ENCODE data around the gene LDLR.
"Not testable (repeated sequence)": the region's sequence is repeated elsewhere in the genome, so short reads cannot be mapped to it uniquely, and the experiment has no call there.

Gene LDLR

DNA sequence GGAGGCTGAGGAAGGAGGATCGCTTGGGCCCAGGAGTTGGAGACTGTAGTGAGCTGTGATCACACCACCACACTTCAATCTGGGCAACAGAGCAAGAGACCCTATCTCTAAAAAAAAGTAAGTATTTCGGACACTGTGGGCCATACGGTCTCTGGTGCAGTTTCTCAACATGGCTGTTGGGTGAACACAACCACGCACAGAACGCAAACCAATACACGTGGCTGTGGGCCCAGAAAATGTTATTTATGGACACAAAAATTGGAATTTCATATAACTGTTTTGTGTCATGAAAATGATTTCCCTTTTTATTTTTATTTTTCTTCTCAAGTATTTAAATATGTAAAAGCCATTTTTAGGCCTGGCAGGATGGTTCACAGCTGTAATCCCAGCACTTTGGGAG is 19.5 kb downstream of the LDLR start:
- no peaks in the 10 kb centered on the region for H3K9me3 Mint-ChIP-seq (ENCODE audit: low read depth)
- no peak overlapping the region for H3K4me3 Mint-ChIP-seq
- no peak overlapping the region for H3K27ac Mint-ChIP-seq
- H3K36me3 Mint-ChIP-seq, result peaks cover under 1% of the 10 kb centered on the region
- H3K4me1 Mint-ChIP-seq (ENCODE audit: low read depth), result no peaks in the 10 kb centered on the region
- H3K27me3 Mint-ChIP-seq, result no peaks in the 10 kb centered on the region

DNA sequence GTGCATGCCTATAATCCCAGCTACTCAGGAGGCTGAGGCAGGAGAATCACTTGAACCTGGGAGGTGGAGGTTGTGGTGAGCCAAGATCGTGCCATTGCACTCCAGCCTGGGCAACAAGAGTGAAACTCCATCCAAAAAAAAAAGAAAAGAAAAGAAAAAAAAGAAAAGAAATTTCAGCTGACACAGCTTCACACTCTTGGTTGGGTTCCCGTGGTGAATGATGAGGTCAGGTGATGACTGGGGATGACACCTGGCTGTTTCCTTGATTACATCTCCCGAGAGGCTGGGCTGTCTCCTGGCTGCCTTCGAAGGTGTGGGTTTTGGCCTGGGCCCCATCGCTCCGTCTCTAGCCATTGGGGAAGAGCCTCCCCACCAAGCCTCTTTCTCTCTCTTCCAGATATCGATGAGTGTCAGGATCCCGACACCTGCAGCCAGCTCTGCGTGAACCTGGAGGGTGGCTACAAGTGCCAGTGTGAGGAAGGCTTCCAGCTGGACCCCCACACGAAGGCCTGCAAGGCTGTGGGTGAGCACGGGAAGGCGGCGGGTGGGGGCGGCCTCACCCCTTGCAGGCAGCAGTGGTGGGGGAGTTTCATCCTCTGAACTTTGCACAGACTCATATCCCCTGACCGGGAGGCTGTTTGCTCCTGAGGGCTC is 22.0 kb downstream of the LDLR start:
- no peaks in the 10 kb centered on the region for H3K9me3 Mint-ChIP-seq (ENCODE audit: low read depth)
- H3K4me3 Mint-ChIP-seq, result no peak overlapping the region
- H3K27me3 Mint-ChIP-seq, result no peaks in the 10 kb centered on the region
- no peaks in the 10 kb centered on the region for H3K36me3 Mint-ChIP-seq
- no peak overlapping the region for H3K27ac Mint-ChIP-seq
- H3K4me1 Mint-ChIP-seq (ENCODE audit: low read depth), result no peaks in the 10 kb centered on the region

DNA sequence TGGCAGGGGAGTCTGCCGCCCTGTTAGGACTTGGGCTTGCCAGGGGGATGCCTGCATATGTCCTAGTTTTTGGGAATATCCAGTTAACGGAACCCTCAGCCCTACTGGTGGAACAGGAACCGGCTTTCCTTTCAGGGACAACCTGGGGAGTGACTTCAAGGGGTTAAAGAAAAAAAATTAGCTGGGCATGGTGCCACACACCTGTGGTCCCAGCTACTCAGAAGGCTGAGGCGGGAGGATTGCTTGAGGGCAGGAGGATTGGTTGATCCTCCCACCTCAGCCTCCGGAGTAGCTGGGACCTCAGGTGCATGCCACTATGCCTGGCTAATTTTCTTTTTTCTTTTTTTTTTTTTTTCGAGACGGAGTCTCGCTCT is 22.5 kb downstream of the LDLR start:
- no peak overlapping the region for H3K27ac Mint-ChIP-seq
- no peak overlapping the region for H3K4me3 Mint-ChIP-seq
- no peaks in the 10 kb centered on the region for H3K4me1 Mint-ChIP-seq (ENCODE audit: low read depth)
- H3K27me3 Mint-ChIP-seq, result no peaks in the 10 kb centered on the region
- H3K36me3 Mint-ChIP-seq, result no peaks in the 10 kb centered on the region
- no peaks in the 10 kb centered on the region for H3K9me3 Mint-ChIP-seq (ENCODE audit: low read depth)

DNA sequence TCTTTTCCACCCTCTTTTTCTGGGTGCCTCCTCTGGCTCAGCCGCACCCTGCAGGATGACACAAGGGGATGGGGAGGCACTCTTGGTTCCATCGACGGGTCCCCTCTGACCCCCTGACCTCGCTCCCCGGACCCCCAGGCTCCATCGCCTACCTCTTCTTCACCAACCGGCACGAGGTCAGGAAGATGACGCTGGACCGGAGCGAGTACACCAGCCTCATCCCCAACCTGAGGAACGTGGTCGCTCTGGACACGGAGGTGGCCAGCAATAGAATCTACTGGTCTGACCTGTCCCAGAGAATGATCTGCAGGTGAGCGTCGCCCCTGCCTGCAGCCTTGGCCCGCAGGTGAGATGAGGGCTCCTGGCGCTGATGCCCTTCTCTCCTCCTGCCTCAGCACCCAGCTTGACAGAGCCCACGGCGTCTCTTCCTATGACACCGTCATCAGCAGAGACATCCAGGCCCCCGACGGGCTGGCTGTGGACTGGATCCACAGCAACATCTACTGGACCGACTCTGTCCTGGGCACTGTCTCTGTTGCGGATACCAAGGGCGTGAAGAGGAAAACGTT is 24.0 kb downstream of the LDLR start:
- Mint-ChIP-seq H3K4me3 (no peak overlapping the region), H3K36me3 (no peaks in the 10 kb centered on the region), H3K27ac (no peak overlapping the region), H3K9me3 (ENCODE audit: low read depth) (no peaks in the 10 kb centered on the region), H3K27me3 (no peaks in the 10 kb centered on the region), H3K4me1 (ENCODE audit: low read depth) (no peaks in the 10 kb centered on the region)

DNA sequence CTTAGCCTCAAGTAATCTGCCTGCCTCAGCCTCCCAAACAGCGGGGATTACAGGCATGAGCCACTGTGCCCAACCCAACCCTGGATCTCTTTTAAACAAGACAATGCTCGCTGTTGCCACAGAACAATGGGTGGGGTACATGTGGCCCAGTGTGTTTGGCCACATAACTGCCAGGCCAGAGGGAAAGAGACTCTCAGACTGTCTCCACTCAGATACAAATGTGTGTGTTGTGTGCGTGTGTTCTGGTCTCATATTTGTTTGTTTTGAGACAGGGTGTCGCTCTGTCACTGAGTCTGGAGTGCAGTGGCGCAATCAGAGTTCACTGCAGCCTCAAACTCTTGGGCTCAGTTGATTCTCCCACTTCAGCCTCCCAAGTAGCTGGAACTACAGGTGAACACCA is 25.8 kb downstream of the LDLR start:
- Mint-ChIP-seq H3K4me3 (no peak overlapping the region), H3K27me3 (no peaks in the 10 kb centered on the region), H3K9me3 (ENCODE audit: low read depth) (no peaks in the 10 kb centered on the region), H3K36me3 (no peaks in the 10 kb centered on the region), H3K4me1 (ENCODE audit: low read depth) (no peaks in the 10 kb centered on the region), H3K27ac (no peak overlapping the region)

DNA sequence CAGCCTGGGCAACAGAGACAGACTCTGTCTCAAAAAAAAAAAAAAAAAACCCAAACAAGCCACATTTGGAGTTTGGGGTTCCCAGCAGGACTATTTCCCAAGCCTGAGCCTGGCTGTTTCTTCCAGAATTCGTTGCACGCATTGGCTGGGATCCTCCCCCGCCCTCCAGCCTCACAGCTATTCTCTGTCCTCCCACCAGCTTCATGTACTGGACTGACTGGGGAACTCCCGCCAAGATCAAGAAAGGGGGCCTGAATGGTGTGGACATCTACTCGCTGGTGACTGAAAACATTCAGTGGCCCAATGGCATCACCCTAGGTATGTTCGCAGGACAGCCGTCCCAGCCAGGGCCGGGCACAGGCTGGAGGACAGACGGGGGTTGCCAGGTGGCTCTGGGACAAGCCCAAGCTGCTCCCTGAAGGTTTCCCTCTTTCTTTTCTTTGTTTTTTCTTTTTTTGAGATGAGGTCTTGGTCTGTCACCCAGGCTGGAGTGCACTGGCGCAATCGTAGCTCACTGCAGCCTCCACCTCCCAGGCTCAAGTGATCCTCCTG is 26.7 kb downstream of the LDLR start:
- Mint-ChIP-seq H3K27ac (no peak overlapping the region), H3K36me3 (peaks cover under 1% of the 10 kb centered on the region), H3K4me1 (ENCODE audit: low read depth) (no peaks in the 10 kb centered on the region), H3K9me3 (ENCODE audit: low read depth) (no peaks in the 10 kb centered on the region), H3K4me3 (no peak overlapping the region), H3K27me3 (no peaks in the 10 kb centered on the region)

DNA sequence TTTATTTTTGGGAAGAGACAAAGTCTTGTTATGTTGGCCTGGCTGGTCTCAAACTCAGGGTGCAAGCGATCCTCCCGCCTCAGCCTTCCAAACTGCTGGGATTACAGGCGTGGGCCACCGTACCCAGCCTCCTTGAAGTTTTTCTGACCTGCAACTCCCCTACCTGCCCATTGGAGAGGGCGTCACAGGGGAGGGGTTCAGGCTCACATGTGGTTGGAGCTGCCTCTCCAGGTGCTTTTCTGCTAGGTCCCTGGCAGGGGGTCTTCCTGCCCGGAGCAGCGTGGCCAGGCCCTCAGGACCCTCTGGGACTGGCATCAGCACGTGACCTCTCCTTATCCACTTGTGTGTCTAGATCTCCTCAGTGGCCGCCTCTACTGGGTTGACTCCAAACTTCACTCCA is 27.2 kb downstream of the LDLR start:
- Mint-ChIP-seq H3K27ac (peak overlapping the region; percentile 16), H3K4me1 (ENCODE audit: low read depth) (no peaks in the 10 kb centered on the region), H3K36me3 (peaks cover 2% of the 10 kb centered on the region), H3K4me3 (no peak overlapping the region), H3K27me3 (no peaks in the 10 kb centered on the region), H3K9me3 (ENCODE audit: low read depth) (no peaks in the 10 kb centered on the region)

DNA sequence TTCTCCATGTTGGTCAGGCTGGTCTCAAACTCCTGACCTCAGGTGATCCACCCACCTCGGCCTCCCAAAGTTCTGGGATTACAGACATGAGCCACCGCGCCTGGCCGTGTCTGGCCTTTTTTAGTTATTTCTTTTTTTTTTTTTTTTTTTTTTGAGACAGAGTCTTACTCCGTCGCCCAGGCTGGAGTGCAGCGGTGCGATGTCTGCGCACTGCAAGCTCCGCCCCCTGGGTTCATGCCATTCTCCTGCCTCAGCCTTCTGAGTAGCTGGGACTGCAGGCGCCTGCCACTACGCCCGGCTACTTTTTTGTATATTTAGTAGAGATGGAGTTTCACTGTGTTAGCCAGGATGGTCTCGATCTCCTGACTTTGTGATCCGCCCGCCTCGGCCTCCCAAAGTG is 32.7 kb downstream of the LDLR start:
- not testable (repeated sequence) for H3K27ac Mint-ChIP-seq; H3K4me1 Mint-ChIP-seq (ENCODE audit: low read depth); H3K36me3 Mint-ChIP-seq; H3K27me3 Mint-ChIP-seq; H3K9me3 Mint-ChIP-seq (ENCODE audit: low read depth); H3K4me3 Mint-ChIP-seq

DNA sequence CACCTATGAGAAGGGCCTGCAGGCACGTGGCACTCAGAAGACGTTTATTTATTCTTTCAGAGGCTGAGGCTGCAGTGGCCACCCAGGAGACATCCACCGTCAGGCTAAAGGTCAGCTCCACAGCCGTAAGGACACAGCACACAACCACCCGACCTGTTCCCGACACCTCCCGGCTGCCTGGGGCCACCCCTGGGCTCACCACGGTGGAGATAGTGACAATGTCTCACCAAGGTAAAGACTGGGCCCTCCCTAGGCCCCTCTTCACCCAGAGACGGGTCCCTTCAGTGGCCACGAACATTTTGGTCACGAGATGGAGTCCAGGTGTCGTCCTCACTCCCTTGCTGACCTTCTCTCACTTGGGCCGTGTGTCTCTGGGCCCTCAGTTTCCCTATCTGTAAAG is 33.9 kb downstream of the LDLR start:
- no peak overlapping the region for H3K4me3 Mint-ChIP-seq
- no peaks in the 10 kb centered on the region for H3K27me3 Mint-ChIP-seq
- no peaks in the 10 kb centered on the region for H3K4me1 Mint-ChIP-seq (ENCODE audit: low read depth)
- no peak overlapping the region for H3K27ac Mint-ChIP-seq
- peaks cover 5% of the 10 kb centered on the region for H3K36me3 Mint-ChIP-seq
- no peaks in the 10 kb centered on the region for H3K9me3 Mint-ChIP-seq (ENCODE audit: low read depth)

DNA sequence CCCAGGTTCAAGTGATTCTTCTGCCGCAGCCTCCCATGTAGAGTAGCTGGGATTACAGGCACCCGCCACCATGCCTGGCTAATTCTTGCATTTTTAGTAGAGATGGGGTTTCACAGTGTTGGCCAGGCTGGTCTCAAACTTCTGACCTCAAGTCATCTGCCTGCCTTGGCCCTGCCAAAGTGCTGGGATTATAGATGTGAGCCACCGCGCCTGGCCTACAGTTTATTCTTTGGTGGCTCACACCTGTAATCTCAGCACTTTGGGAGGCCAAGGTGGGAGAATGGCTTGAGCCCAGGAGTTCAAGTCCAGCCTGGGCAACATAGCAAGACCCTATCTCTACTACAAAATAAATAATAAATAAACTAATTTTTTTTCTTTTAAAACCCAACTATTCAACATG is 34.9 kb downstream of the LDLR start:
- H3K9me3 Mint-ChIP-seq (ENCODE audit: low read depth); H3K4me1 Mint-ChIP-seq (ENCODE audit: low read depth); H3K36me3 Mint-ChIP-seq; H3K27ac Mint-ChIP-seq; H3K27me3 Mint-ChIP-seq; H3K4me3 Mint-ChIP-seq: not testable (repeated sequence)

DNA sequence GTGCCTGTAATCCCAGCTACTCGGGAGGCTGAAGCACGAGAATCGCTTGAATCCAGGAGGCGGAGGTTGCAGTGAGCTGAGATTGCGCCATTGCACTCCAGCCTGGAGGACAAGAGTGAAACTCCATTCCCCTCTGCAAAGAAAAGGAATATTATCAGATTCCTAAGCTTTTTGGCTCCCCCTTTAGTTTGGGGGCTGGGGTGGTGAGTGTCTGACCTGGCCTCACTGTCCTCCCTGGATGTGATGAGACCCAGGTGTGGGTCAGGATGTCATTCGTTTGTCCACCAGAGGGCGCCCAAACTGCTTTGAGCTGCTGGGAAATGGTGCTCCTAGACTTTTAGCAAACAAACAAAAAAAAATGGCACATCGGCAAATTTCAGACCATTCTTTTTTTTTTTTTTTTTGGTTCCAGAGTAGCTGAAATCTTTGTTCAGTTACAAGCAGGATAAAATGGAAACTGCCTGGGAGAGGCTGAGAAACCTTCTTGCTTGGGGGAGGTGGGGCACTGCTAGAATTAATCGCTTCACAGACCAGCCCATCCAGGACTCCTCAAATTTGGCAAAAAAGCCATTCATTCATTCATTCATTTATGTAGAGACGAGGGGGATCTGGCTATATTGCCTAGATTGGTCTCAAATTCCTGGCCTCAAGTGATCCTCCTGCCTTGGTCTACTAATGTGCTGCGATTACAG is 36.9 kb downstream of the LDLR start:
- H3K27ac Mint-ChIP-seq, result no peak overlapping the region
- H3K9me3 Mint-ChIP-seq (ENCODE audit: low read depth), result no peaks in the 10 kb centered on the region
- H3K27me3 Mint-ChIP-seq, result no peaks in the 10 kb centered on the region
- H3K4me1 Mint-ChIP-seq (ENCODE audit: low read depth), result no peaks in the 10 kb centered on the region
- peaks cover 3% of the 10 kb centered on the region for H3K36me3 Mint-ChIP-seq
- H3K4me3 Mint-ChIP-seq, result no peak overlapping the region

DNA sequence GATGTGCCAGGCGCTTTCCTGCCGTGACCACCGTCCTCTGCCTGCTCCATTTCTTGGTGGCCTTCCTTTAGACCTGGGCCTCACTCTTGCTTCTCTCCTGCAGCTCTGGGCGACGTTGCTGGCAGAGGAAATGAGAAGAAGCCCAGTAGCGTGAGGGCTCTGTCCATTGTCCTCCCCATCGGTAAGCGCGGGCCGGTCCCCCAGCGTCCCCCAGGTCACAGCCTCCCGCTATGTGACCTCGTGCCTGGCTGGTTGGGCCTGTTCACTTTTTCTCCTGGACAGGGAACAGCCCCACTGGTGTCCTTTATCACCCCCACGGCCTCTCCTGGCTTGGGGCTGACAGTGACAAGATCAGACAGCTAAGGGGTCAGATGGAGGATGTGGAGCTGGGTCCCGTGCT is 38.6 kb downstream of the LDLR start:
- Mint-ChIP-seq H3K36me3 (peaks cover 3% of the 10 kb centered on the region), H3K4me3 (no peak overlapping the region), H3K27me3 (no peaks in the 10 kb centered on the region), H3K27ac (no peak overlapping the region), H3K9me3 (ENCODE audit: low read depth) (no peaks in the 10 kb centered on the region), H3K4me1 (ENCODE audit: low read depth) (no peaks in the 10 kb centered on the region)

DNA sequence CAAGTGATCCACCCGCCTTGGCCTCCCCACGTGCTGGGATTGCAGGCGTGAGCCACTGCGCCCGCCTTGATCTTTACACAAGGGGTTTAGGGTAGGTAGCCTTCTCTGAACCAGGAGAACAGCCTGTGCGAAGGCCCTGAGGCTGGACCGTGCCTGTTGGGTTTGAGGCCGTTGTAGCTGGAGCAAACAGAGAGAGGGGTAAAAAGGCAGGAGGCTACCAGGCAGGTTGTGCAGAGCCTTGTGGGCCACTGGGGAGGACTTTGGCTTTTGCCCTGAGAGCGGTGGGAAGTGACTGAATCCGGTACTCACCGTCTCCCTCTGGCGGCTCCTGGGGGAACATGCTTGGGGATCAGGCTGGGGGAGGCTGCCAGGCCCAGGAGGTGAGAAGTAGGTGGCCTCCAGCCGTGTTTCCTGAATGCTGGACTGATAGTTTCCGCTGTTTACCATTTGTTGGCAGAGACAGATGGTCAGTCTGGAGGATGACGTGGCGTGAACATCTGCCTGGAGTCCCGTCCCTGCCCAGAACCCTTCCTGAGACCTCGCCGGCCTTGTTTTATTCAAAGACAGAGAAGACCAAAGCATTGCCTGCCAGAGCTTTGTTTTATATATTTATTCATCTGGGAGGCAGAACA is 41.7 kb downstream of the LDLR start:
- Mint-ChIP-seq H3K4me3 (no peak overlapping the region), H3K36me3 (peaks cover 3% of the 10 kb centered on the region), H3K27me3 (no peaks in the 10 kb centered on the region), H3K4me1 (ENCODE audit: low read depth) (no peaks in the 10 kb centered on the region), H3K27ac (no peak overlapping the region), H3K9me3 (ENCODE audit: low read depth) (no peaks in the 10 kb centered on the region)

DNA sequence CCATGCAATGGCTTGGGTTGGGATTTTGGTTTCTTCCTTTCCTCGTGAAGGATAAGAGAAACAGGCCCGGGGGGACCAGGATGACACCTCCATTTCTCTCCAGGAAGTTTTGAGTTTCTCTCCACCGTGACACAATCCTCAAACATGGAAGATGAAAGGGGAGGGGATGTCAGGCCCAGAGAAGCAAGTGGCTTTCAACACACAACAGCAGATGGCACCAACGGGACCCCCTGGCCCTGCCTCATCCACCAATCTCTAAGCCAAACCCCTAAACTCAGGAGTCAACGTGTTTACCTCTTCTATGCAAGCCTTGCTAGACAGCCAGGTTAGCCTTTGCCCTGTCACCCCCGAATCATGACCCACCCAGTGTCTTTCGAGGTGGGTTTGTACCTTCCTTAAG is 42.2 kb downstream of the LDLR start:
- H3K27me3 Mint-ChIP-seq, result no peaks in the 10 kb centered on the region
- H3K36me3 Mint-ChIP-seq, result no peaks in the 10 kb centered on the region
- H3K4me3 Mint-ChIP-seq, result no peak overlapping the region
- H3K27ac Mint-ChIP-seq, result no peak overlapping the region
- H3K4me1 Mint-ChIP-seq (ENCODE audit: low read depth), result no peaks in the 10 kb centered on the region
- no peaks in the 10 kb centered on the region for H3K9me3 Mint-ChIP-seq (ENCODE audit: low read depth)

DNA sequence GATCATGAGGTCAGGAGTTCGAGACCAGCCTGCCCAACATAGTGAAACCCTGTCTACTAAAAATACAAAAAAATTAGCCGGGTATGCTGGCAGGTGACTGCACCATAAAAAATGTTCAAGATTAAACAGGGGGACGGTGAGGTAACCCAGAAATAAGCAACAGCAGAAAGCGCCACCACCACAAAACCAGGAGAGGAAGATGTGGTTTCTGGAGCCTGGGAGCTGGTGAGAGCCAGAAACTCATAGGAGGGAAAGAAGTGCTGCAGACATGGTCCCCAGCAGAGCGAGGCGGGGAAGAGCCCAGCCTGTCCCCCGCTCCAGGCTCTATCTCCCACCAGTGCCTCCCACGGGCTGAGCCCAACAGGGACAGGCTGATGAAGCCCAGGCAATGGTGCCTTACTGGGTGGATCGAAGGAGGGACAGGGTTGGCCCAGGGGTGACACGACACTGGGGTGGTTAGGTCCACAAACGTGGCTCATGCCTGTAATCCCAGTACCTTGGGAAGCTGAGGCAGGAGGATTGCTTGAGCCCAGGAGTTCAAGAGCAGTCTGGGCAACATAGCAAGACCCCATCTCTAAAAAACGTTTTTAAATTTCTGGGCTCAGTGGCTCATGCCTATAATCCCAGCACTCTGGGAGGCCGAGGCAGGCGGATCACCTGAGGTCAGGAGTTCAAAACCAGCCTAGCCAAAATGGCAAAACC is 47.3 kb downstream of the LDLR start:
- Mint-ChIP-seq H3K4me1 (ENCODE audit: low read depth) (peaks cover 7% of the 10 kb centered on the region), H3K27me3 (no peaks in the 10 kb centered on the region), H3K9me3 (ENCODE audit: low read depth) (no peaks in the 10 kb centered on the region), H3K4me3 (no peak overlapping the region), H3K36me3 (no peaks in the 10 kb centered on the region), H3K27ac (no peak overlapping the region)
